ENCODE data around the gene NCLN. TPM values are rescaled to one million over a fixed set of nuclear protein-coding genes. Genes with fewer than 3 reads are reported as not detected.

NCLN gene
- total and polyA plus RNA-seq, 9 of the 15 experiments (the other 6 are each of a cell fraction or from before 2014, with no cell fraction given): 3.8 to 126 (median 39.6) TPM

- TF ChIP-seq REST (IDR thresholded peaks at IDR 0.05; ENCODE audit: borderline replicate concordance) (no peak; the same call in 1 of the 2 replicates), REST (CRISPR knock-in tag; IDR thresholded peaks at IDR 0.05; ENCODE audit: low read depth) (0 out of 2 replicates have a peak, but pooled peaks have one; percentile 27), CXXC5 (CRISPR knock-in tag; IDR thresholded peaks at IDR 0.05) (peak; percentile 91), SREBF1 (IDR thresholded peaks at IDR 0.05; ENCODE audit: borderline replicate concordance, low read depth, low read length) (peak; percentile 64; the same call in 1 of the 2 replicates), JUNB (CRISPR knock-in tag; conservative IDR thresholded peaks at IDR 0.05) (no peak), ETV6 (IDR thresholded peaks at IDR 0.05; ENCODE audit: borderline replicate concordance in 1 of 2, low read depth in 2 of 2, low read length in 1 of 2) (peak; percentile 42; a peak in 1 of 4 replicates), ETV6 (CRISPR knock-in tag; IDR thresholded peaks at IDR 0.05; ENCODE audit: borderline replicate concordance) (no peak), NEUROD1 (IDR thresholded peaks at IDR 0.05; ENCODE audit: borderline replicate concordance, low read depth, low read length, partially characterized antibody) (peak; percentile 95), TFAP4 (CRISPR knock-in tag; IDR thresholded peaks at IDR 0.05; ENCODE audit: borderline replicate concordance) (peak; percentile 86), TCF3 (CRISPR knock-in tag; IDR thresholded peaks at IDR 0.05) (peak; percentile 72), ATF1 (CRISPR knock-in tag; IDR thresholded peaks at IDR 0.05) (no peak), ATF1 (tag; IDR thresholded peaks at IDR 0.05) (peak; percentile 95), HDAC3 (IDR thresholded peaks at IDR 0.05; ENCODE audit: borderline replicate concordance, partially characterized antibody) (peak; percentile 69), ZBTB26 (CRISPR knock-in tag; IDR thresholded peaks at IDR 0.05) (0 out of 2 replicates have a peak, but pooled peaks have one; percentile 31), VEZF1 (CRISPR knock-in tag; IDR thresholded peaks at IDR 0.05) (peak; percentile 91), FOXA1 (IDR thresholded peaks at IDR 0.05; ENCODE audit: borderline replicate concordance) (no peak)
Observed at GRCh38 chr19:3154957-3155736, 30.6 kb upstream of the NCLN start (continued).
